Dendritic cell treated with granulocyte-macrophage colony-stimulating factor and Interleukin-4, amounts not matched to agents 40 ng/mL and 50 ng/mL, for 4 days (primary cell): ENCODE results near the gene CYGB.
"Not testable (repeated sequence)": the region's sequence is repeated elsewhere in the genome, so short reads cannot be mapped to it uniquely, and the experiment has no call there.

Experiments
- H3K27ac Mint-ChIP-seq: one replicate; pipeline ENCODE4 v1.8.0; 2022; ENCODE audit warnings: mild to moderate bottlenecking, mixed read lengths
- H3K27me3 Mint-ChIP-seq: one replicate; pipeline ENCODE4 v1.8.0; 2022; ENCODE audit warnings: mild to moderate bottlenecking, mixed read lengths
- H3K36me3 Mint-ChIP-seq: one replicate; pipeline ENCODE4 v1.8.0; 2022; ENCODE audit warnings: low read depth, mixed read lengths
- H3K4me1 Mint-ChIP-seq: one replicate; pipeline ENCODE4 v1.8.0; 2022; ENCODE audit warnings: low read depth, mixed read lengths
- H3K4me3 Mint-ChIP-seq: one replicate; pipeline ENCODE4 v1.8.0; 2022; ENCODE audit warnings: mild to moderate bottlenecking, moderate library complexity, mixed read lengths
- H3K9me3 Mint-ChIP-seq: one replicate; pipeline ENCODE4 v1.8.0; 2022; ENCODE audit warnings: mixed read lengths
- intact Hi-C: fragments of 100-400 bp; cut with micrococcal nuclease; formaldehyde crosslinking; loops from one replicate; pipeline ENCODE4 v1.15.0; 2022

CYGB gene

DNA sequence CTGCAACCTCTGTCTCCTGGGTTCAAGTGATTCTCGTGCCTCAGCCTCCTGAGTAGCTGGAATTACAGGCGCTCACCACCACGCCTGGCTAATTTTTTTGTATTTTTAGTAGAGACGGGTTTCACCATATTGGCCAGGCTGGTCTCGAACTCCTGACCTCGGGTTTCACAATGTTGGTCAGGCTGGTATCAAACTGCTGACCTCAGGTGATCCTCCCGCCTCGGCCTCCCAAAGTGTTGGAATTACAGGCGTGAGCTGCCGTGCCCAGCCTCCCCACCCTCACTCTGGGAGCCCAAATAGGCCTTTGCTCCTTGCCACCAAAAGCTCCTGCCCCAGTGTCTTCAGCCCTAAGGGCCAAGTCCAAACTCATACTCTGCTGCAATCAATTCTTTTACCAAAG, 15.8 kb downstream of the CYGB start:
- H3K27me3 Mint-ChIP-seq = peaks cover 45% of the 10 kb centered on the region
- not testable (repeated sequence) for H3K27ac Mint-ChIP-seq, H3K4me3 Mint-ChIP-seq, H3K9me3 Mint-ChIP-seq, H3K36me3 Mint-ChIP-seq
- H3K4me1 Mint-ChIP-seq = peaks cover 12% of the 10 kb centered on the region
- intact Hi-C loops = loop anchor here (10.0 kb wide), 1 partner anchor 193 kb away; the partner anchor contains the start of gene MXRA7

DNA sequence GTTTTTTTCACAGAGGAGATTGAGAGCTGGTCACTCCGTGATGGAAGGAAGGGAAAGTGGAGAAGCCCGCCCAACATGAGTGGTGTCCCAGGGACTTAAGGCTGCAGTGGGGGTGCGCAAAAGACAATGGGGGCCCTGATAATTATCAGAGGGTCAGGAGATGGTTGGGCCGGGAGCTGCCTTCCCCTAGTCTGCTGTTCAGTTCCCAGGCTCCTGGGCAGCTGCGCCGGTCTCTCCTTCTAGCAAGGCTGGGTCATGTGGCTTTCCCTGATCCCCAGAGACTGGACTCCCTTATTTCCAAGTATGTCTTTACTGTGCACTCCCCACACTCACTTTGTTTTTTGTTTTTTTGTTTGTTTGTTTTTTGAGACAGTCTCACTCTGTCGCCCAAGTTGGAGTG, 16.2 kb downstream of the CYGB start:
- Mint-ChIP-seq H3K9me3 (no peaks in the 10 kb centered on the region), H3K27me3 (peaks cover 43% of the 10 kb centered on the region), H3K4me1 (peaks cover 12% of the 10 kb centered on the region), H3K4me3 (no peak overlapping the region), H3K36me3 (no peaks in the 10 kb centered on the region), H3K27ac (no peak overlapping the region)
- intact Hi-C loops = loop anchor here (10.0 kb wide), 1 partner anchor 194 kb away; the partner anchor contains the start of gene MXRA7

DNA sequence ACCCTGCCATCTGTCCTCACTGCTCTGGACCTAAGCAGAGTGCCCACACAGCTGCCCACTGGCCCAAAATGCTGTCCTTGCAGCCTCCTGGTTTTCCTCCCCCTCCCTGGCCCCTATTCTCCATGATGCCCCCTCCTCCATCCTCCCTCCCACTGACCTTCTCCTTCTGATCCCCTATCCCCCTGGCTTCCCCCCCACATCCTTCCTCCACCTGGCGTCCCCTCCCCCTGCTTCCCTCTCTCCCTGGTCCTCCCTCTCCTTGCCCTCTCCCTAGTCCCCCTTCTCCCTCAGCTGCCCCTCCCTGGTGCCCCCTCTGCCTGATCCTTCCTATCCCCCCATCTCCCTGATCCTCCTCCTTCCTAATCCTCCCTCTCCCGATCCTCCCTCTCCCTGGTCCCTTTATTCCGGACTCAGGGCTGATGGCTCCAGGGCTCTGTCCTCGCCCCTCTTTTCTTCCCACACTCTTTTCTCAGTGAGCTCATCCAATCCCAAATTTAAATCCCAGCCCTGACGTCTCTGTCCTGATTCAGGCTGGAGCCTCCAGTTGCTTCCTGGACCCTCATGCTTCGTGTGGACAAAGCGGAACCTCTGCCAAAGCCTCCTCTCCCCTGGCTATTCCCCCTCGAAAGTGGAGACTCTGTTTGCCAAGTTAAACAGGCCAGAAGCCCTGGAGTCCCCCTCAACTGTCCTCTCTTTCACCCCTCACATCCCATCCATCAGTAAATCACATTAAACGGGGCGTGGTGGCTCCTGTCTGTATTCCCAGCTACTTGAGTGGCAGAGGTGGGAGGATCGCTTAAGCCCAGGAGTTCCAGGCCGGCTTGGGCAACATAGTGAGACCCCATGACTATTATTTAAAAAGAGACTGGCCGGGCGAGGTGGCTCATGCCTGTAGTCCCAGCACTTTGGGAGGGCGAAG, 18.2 kb downstream of the CYGB start:
- Mint-ChIP-seq H3K9me3 (no peaks in the 10 kb centered on the region), H3K36me3 (no peaks in the 10 kb centered on the region), H3K4me1 (peaks cover 27% of the 10 kb centered on the region), H3K27ac (no peak overlapping the region), H3K27me3 (peaks cover 33% of the 10 kb centered on the region), H3K4me3 (no peak overlapping the region)
- intact Hi-C loops = no loop called here

DNA sequence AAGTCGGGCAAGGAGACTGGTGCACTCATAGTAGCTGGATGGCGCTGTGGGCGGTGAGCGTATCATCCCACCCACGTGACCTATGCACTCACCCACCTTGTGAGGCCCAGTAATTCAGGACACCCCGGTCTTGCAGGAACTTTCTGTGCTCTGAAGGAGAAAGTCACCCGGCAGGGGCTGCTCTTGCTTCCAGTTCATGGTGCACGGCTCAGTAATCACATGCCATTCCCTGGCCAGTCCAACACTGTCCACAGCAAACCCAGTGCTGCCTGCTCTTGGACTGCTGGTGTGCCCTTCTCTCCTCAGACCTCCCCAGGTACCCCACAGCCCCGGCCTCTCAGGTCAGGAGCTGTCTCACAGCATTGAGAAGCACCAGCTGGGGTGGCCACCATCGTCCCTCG, 19.9 kb downstream of the CYGB start:
- Mint-ChIP-seq H3K27me3 (peaks cover 18% of the 10 kb centered on the region), H3K4me1 (peaks cover 27% of the 10 kb centered on the region), H3K27ac (peak overlapping the region; percentile 30), H3K9me3 (no peaks in the 10 kb centered on the region), H3K36me3 (no peaks in the 10 kb centered on the region), H3K4me3 (no peak overlapping the region)
- intact Hi-C loops = no loop called here

DNA sequence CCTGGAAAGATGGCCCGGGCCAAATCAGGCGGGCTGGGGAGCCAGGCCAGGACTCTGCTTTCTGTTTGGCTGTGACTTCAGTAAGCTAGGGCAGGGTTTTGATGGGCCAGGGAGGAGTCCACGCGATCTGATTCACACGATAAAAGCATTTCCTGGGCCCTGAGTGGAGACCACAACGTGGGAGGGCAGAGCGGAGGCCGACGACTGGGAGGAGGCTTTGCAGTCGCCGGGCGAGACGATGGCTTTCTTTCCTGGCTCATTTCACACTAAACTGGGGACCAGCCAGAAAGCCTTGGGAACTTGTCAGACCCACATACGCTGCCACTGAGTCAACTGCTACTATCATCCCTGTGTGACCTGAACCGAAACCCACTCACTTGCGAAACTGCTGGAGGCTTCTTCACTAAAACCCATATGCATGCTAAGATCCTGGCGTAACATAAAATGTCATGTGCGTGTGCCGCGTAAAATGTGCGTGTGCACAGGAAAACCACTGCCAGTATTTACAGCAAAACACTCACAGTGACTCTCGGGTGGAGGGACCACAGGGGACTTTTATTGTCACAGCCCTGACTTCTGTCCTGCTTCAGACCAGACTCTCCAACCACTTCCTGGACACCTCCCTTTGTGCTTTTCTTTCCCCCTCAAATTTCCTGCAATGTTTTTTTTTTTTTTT, 22.1 kb downstream of the CYGB start:
- Mint-ChIP-seq H3K4me1 (peaks cover 46% of the 10 kb centered on the region), H3K27me3 (peaks cover 13% of the 10 kb centered on the region), H3K27ac (peak overlapping the region; percentile 87), H3K4me3 (peak overlapping the region; percentile 53), H3K36me3 (no peaks in the 10 kb centered on the region), H3K9me3 (no peaks in the 10 kb centered on the region)
- intact Hi-C loops = no loop called here

DNA sequence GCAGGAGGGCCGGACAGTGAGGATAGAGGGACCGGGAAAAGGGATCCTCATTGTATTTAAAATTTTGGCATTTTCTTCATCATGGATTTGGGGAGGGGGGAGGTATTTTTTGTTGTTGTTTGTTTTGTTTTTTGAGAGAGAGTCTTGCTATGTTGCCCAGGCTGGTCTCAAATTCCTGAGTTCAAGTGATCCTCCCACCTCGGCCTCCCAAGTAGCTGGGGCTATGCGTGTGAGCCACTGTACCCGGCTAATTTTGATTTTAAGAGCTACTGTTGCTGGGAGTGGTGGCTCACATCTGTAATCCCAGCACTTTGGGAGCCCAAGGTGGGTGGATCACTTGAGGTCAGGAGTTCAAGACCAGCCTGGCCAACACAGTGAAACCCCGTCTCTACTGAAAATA, 23.2 kb downstream of the CYGB start:
- H3K4me3 Mint-ChIP-seq, H3K27me3 Mint-ChIP-seq, H3K9me3 Mint-ChIP-seq, intact Hi-C loops, H3K36me3 Mint-ChIP-seq: not testable (repeated sequence)
- Mint-ChIP-seq H3K4me1 (peaks cover 56% of the 10 kb centered on the region), H3K27ac (peak overlapping the region; percentile 87)

DNA sequence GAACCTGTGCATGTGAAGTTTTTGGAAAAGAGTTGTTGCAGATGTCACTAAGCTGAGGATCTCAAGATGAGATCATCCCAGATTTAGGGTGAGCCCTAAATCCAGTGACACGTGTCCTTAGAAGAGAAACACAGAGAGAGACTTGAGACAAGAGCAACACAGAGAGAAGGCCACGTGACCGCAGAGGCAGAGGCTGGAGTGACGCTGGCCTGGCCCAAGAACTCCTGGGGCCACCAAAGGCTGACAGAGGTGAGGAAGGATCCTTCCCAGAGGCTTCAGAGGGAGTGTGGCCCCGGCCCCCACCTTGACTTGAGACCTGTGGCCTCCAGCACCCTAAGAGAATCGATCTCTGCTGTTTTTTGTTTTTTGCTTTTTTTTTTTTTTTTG, 24.2 kb downstream of the CYGB start:
- peaks cover 57% of the 10 kb centered on the region for H3K4me1 Mint-ChIP-seq
- intact Hi-C loops = no loop called here
- no peaks in the 10 kb centered on the region for H3K36me3 Mint-ChIP-seq
- H3K9me3 Mint-ChIP-seq = no peaks in the 10 kb centered on the region
- no peak overlapping the region for H3K4me3 Mint-ChIP-seq
- H3K27me3 Mint-ChIP-seq = peaks cover 4% of the 10 kb centered on the region
- H3K27ac Mint-ChIP-seq = no peak overlapping the region

DNA sequence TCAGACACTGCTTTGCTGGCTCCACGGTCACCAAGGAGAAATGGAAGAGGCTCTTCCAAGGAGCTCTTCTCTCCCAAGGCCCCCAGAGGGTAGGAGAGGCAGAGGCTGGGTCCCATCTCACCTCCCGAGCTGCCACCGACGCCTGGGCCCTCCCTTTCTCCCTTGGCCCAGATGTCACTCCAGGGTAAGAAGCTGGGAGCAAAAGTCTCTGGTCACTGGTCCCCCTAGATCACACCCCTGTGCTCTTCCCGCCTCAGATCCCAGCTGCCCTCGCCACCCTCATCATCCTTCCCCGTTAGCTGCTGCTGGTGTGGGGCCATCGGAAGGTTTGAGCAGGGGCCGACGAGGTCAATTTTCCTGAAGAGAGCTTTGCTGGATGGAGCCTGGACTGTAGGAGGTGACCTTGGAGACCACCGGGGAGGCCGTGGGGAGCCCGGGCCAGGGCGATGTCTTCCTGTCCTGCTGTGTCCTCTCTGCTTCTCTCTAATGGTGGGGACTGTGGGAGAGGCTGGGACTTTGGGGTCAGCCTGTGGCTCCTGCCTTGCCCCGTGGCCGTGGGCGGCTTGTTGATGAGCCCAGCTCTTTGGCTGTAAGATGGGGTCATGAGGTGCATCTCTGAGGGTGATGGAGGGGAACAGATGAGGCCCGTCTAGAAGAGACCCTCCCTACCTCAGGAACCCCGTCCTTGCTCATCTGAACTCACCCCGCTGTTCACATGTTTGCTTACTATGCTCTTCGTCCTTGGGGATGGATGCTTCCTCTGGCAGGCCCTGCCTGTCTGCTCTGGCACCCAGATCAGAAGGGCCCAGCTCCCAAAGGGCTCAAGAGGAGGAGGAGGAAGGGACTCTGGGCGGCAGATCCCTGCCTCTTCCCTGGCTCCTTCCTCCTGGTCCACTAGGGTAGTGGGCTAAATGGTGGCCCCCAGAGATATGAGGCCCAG, 24.9 kb downstream of the CYGB start:
- peaks cover 11% of the 10 kb centered on the region for H3K27me3 Mint-ChIP-seq
- intact Hi-C loops = no loop called here
- H3K9me3 Mint-ChIP-seq = no peaks in the 10 kb centered on the region
- peaks cover 53% of the 10 kb centered on the region for H3K4me1 Mint-ChIP-seq
- H3K27ac Mint-ChIP-seq = no peak overlapping the region
- no peaks in the 10 kb centered on the region for H3K36me3 Mint-ChIP-seq
- H3K4me3 Mint-ChIP-seq = no peak overlapping the region

DNA sequence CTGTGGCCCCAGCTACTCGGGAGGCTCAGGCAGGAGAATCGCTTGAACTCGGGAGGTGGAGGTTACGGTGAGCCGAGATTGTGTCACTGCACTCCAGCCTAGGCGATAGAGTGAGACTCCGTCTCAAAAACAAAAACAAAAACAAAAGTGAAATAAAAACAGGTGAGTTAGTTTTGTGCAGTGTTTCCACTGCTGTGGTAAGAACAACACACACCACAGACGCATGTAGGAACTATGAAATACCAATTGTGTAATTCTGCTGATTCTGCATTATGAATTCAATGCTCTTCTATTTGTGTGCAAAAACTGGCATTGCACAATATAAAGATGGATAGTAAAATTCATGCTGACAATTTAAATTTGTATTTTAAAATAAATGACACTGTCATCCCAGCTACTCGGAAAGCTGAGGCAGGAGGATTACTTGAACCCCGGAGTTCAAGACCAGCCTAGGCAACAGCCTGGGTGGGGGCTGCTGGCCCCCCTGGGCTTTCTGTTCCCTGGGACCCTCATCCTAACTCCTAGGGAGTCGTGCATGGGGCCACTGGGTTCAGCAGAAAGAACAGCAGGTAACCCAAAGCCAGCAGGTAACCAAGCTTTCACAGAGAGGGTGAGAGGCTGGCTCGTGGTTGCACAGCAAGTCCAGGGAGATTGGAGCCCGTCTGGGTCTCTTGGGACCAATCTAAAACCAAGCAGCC, 25.7 kb downstream of the CYGB start:
- Mint-ChIP-seq H3K36me3 (no peaks in the 10 kb centered on the region), H3K4me3 (no peak overlapping the region), H3K27ac (no peak overlapping the region), H3K27me3 (peaks cover 17% of the 10 kb centered on the region), H3K4me1 (peaks cover 55% of the 10 kb centered on the region), H3K9me3 (no peaks in the 10 kb centered on the region)
- intact Hi-C loops = no loop called here

DNA sequence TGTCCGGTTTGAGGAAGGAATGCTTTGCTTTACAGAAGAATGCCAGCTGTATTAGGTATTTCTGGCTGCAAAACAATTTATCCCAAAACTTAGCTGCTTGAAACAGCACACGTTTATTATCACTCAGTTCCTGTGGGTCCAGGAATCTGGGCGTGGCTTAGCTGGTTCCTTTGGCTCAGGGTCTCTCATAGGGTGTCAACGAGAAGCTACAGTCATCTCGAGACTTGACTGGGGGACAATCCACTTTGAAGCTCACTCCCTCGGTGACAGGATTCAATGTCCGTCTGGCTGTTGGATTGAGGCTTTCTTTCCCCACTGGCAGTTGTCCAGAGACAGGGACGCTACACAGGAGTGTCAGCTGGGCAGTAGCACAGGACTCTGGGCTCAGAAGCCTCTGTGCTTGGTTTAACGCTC, 26.7 kb downstream of the CYGB start:
- peaks cover 60% of the 10 kb centered on the region for H3K4me1 Mint-ChIP-seq
- H3K36me3 Mint-ChIP-seq = no peaks in the 10 kb centered on the region
- H3K9me3 Mint-ChIP-seq = no peaks in the 10 kb centered on the region
- no peak overlapping the region for H3K27ac Mint-ChIP-seq
- intact Hi-C loops = no loop called here
- no peak overlapping the region for H3K4me3 Mint-ChIP-seq
- peaks cover 18% of the 10 kb centered on the region for H3K27me3 Mint-ChIP-seq

DNA sequence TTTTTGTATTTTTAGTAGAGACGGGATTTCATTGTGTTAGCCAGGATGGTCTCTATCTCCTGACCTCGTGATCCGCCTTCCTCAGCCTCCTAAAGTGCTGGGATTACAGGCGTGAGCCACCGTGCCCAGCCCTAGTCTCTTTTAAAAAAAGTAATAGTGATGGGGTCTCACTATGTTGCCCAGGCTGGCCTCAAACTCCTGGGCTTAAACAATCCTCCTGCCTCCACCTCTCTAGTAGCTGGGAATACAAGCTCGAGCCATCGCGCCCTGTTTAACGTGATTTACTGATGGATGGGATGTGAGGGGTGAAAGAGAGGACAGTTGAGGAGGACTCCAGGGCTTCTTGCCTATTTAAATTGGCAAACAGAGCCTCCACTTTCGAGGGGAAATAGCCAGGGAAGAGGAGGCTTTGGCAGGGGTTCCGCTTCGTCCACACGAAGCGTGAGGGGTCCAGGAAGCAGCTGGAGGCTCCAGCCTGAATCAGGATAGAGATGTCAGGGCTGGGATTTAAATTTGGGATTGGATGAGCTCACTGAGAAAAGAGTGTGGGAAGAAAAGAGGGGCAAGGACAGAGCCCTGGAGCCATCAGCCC, 28.9 kb downstream of the CYGB start:
- H3K4me3 Mint-ChIP-seq, H3K9me3 Mint-ChIP-seq, intact Hi-C loops, H3K27ac Mint-ChIP-seq, H3K36me3 Mint-ChIP-seq: not testable (repeated sequence)
- Mint-ChIP-seq H3K4me1 (peaks cover 56% of the 10 kb centered on the region), H3K27me3 (peaks cover 18% of the 10 kb centered on the region)

DNA sequence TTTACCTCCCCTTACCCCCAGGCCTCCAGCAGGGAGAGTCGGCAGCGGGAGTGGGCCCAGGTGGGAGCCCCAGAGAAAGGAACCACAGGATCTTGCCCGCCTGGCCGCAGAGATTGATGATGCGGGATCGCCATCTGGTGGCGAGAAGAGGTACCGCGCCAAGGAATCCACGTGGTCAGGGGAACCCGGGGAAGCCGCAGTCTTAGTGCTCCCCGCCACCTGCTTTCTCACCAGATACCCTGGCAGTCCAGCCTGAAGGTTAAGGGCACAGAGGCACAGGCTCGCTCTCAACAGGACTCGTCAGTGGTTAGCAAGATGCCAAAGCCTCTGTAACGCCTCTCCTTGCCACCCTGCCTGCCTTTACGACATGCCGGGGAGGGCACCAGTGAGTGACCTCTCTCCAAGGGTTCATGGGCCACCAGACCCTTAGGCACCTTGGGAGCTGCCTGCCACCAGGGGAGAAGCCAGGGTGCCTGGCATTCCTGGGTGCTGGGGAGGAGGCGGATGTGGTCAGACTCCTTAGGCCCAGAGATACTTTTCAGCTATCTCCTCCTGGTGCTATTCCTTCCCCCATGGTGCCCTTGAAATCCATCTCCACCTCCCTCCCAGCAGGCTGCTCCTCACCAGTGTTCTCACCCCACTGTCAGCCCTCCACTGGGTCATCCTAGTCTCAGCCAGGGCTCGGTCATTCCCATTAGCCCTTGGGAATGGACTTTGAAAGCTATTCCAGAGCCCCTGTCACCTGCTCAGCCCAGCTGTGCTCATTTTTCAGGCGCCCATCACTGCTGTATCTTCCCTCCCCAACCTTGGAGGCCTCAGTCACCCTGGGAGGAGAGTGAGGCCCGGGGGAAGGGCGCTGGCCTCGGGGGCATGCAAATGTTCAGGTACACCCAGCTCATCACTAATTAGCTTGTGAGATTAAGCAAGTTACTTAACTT, 30.8 kb downstream of the CYGB start:
- H3K9me3 Mint-ChIP-seq = no peaks in the 10 kb centered on the region
- H3K36me3 Mint-ChIP-seq = no peaks in the 10 kb centered on the region
- no peak overlapping the region for H3K27ac Mint-ChIP-seq
- peaks cover 18% of the 10 kb centered on the region for H3K27me3 Mint-ChIP-seq
- intact Hi-C loops = loop anchor here (1.0 kb wide), 1 partner anchor 40 kb away; no protein-coding TSS in a partner anchor
- H3K4me3 Mint-ChIP-seq = no peak overlapping the region
- peaks cover 52% of the 10 kb centered on the region for H3K4me1 Mint-ChIP-seq
